GM20000 (cell line): ENCODE results near the gene HDX.
"Not testable (repeated sequence)": the region's sequence is repeated elsewhere in the genome, so short reads cannot be mapped to it uniquely, and the experiment has no call there.

Experiments used
- DNase-seq: peaks from one replicate; pipeline ENCODE4 v3.0.0; 2012; ENCODE audit warnings: low spot score
- CTCF ChIP-seq: IDR thresholded peaks from 2 replicates; pipeline ENCODE4 v1.5.1; 2012; ENCODE audit warnings: mild to moderate bottlenecking, control low read depth; ENCODE audit errors: extremely low read depth, missing control alignments

HDX gene

GRCh38 chrX:84501798-84502628, at the start of gene HDX:
Gene HDX (minus strand): TSS chrX:84502453. CDS start chrX:84475397, 27,056 bp downstream.
- no peak for TF ChIP-seq CTCF
- DNase-seq = peak; percentile 37

GRCh38 chrX:84541315-84541714, 39.1 kb upstream of the HDX start:
- DNase-seq = not testable (repeated sequence)

- DNase-seq = not testable (repeated sequence)
Measured at GRCh38 chrX:84537627-84538026, 35.4 kb upstream of the HDX start.

DNA sequence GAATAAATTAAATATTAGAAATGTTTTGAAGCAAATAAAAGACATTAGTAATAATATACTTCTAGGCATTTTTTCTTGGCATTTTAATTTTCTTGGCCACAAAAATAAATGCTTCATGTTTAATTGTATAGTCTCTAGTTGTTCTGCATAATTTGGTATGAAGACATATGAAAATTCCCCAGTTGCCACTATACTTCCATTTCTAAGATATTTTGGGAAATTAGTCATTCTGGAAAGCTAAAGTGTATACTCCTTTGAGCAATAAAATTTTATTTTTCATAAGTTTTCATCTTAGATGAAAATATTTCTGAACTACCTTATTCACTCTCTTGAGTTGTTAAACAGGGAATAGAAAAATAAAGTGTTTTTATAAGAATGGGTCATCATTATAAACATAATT, 13.8 kb downstream of the HDX start:
- DNase-seq = no peak
- no peak for TF ChIP-seq CTCF

DNA sequence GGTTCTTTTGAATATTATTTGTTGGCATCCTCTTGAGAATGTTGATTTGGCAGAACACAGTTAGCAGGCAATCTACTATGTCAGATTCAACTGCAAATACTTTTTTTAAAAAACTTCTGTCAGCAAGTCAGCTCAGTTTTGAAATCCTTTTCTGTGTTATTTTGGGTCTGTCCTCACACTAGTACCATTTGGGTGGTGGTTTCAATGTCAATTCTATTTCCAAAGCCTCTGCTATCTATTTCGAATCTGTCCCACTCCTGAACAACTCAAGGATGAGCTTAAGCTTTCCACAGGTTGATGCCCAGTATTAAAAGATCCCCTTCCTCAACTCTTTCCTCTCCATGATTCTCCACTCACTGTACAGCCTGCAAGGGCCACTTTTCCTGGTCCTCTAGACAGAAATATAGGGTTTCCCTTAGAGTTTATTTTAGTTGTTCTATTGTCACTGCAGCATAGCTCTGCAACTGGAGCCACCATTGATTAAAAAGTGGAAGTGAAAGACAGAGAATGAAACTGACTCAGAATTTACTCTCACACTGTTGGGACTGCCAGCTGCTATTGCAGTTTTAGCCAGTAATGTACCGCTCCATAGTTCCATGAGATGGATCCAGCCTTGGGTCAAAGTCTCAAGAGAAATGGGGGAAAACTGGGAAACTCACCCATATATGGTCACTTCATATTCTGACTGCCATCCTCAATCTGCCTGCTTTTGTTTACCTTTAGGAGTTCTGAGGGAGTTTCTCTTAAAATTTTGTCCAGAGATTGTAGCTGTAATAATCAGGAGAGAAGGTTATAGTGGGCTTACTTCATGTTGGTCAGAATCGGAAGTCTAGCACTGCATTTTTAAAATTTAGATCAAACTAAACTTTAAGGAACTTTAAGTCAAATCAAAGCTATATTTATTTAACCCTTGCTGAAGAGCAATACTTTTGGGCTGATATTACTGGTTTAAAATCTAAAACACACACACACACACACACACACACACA, 14.6 kb downstream of the HDX start:
- no peak for TF ChIP-seq CTCF
- DNase-seq = peak; percentile 3

GRCh38 chrX:84479086-84479485, 23.2 kb downstream of the HDX start:
- no peak for TF ChIP-seq CTCF

GRCh38 chrX:84477114-84477513, 25.1 kb downstream of the HDX start:
- no peak for DNase-seq
- no peak for TF ChIP-seq CTCF

More at GRCh38 chrX:84479086-84479485, 23.2 kb downstream of the HDX start:
- no peak for DNase-seq

DNA sequence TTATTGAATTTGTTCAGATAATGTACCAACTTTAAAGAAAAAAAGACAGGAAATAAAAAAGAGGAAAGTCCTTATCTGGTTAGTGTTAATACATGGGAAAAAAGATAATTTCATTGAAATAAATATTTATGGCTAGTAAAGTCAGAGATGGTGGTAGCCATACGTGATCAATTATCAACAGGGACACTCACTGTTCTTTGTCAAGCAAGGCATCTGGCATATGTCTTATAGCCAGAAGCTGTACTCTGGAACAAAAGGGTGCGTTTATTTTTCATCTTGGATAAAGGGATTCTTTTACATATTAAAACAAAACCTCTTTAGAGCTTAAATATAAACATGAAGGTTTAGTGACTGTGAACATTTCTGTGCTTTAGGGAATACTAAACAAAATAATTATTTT, 26.7 kb downstream of the HDX start:
- no peak for TF ChIP-seq CTCF
- DNase-seq = no peak
